K562 (cell line): ENCODE results near the gene ING5. TPM values are rescaled to one million over a fixed set of nuclear protein-coding genes. Genes with fewer than 3 reads are reported as not detected.

ENCODE experiments used
- BRD4 ChIP-seq: fragments of 200-600 bp; sonication (generic); IDR thresholded peaks from 2 replicates; pipeline ENCODE4 v1.6.1; 2017; ENCODE audit warnings: inconsistent platforms
- HDAC6 ChIP-seq: IDR thresholded peaks from 2 replicates; pipeline ENCODE4 v1.6.1; 2012; ENCODE audit warnings: low read depth, mild to moderate bottlenecking, control low read depth, inconsistent platforms, low read length, moderate library complexity
- HMGN3 ChIP-seq: IDR thresholded peaks from 2 replicates; pipeline ENCODE4 v1.6.1; 2011; ENCODE audit warnings: borderline replicate concordance, low read depth, mild to moderate bottlenecking, mixed read lengths, low read length; ENCODE audit not compliant: insufficient read length; ENCODE audit errors: extremely low read depth
- KAT8 ChIP-seq: fragments of 450-650 bp; IDR thresholded peaks from 2 replicates; pipeline ENCODE4 v1.6.1; 2016; ENCODE audit warnings: low read depth, mild to moderate bottlenecking
- KDM2B ChIP-seq: fragments of 250-450 bp; sonication (Bioruptor Pico); IDR thresholded peaks from 2 replicates; pipeline ENCODE4 v1.8.0; 2021; ENCODE audit warnings: mild to moderate bottlenecking, moderate library complexity
- KLF10 ChIP-seq: fragments of 250-450 bp; sonication (Bioruptor Pico); IDR thresholded peaks from 2 replicates; pipeline ENCODE4 v1.6.1; 2021; ENCODE audit warnings: matching md5 sums
- OTX1 ChIP-seq: fragments of 450-650 bp; formaldehyde crosslinking; IDR thresholded peaks from 2 replicates; pipeline ENCODE4 v1.4.0; 2022; ENCODE audit warnings: mild to moderate bottlenecking
- PRMT5 ChIP-seq: sonication (generic); formaldehyde crosslinking; IDR thresholded peaks from 2 replicates; pipeline ENCODE4 v1.5.0; 2020; ENCODE audit warnings: missing genetic modification reagents
- RREB1 ChIP-seq: fragments of 250-450 bp; sonication (Bioruptor Pico); IDR thresholded peaks from 2 replicates; pipeline ENCODE4 v1.4.0; 2020
- U2AF1 ChIP-seq: fragments of 200-400 bp; formaldehyde crosslinking; optimal IDR thresholded peaks from 2 replicates; pipeline ENCODE3; 2017; ENCODE audit warnings: mild to moderate bottlenecking, low read depth, low read length, moderate library complexity
- ZNF143 ChIP-seq: sonication (generic); formaldehyde crosslinking; IDR thresholded peaks from 2 replicates; pipeline ENCODE4 v1.9.0; 2022; ENCODE audit warnings: mild to moderate bottlenecking, missing genetic modification reagents
- ZNF395 ChIP-seq: fragments of 200-800 bp; sonication (Bioruptor generic); IDR thresholded peaks from 2 replicates; pipeline ENCODE4 v1.6.1; 2017; ENCODE audit warnings: missing genetic modification characterization, missing compliant biosample characterization
- ZNF444 ChIP-seq: fragments of 250-450 bp; sonication (Bioruptor Pico); IDR thresholded peaks from 2 replicates; pipeline ENCODE4 v1.4.0; 2020; ENCODE audit warnings: mild to moderate bottlenecking, moderate library complexity
- ZNF740 ChIP-seq, 3 experiments: fragments of 200-800 bp in 1 of 3; sonication (Bioruptor generic) in 1 of 3; sonication (generic) in 1 of 3; formaldehyde crosslinking in 1 of 3; IDR thresholded peaks; 2 replicates each; pipeline versions ENCODE4 v1.6.1 to v1.8.0; 2016 to 2022; ENCODE audit warnings: mild to moderate bottlenecking in 2 of 3, missing compliant biosample characterization in 2 of 3, missing genetic modification characterization in 2 of 3, missing genetic modification reagents in 1 of 3
- ZNF764 ChIP-seq: fragments of 250-450 bp; sonication (Bioruptor Pico); IDR thresholded peaks from 2 replicates; pipeline ENCODE4 v1.4.0; 2020; ENCODE audit warnings: low read depth, mild to moderate bottlenecking, moderate library complexity
- polyA plus RNA-seq, 8 experiments: library from polyadenylated mRNA; depleted of rRNA in 4 of 8; stranded (reverse) in 5 of 8; unstranded in 3 of 8; fragments of >200 nt; fragmentation: Nextera tagmentation in 2 of 8; fragmentation: Illumina TruSeq in 1 of 8; extraction: Ambion mirVana in 2 of 8; extraction: Trizol in 1 of 8; gene quantifications; 2 replicates each; pipeline versions ENCODE4 v1.2.1 to v1.2.3, GENCODE V29; 2011 to 2014; ENCODE audit warnings: inconsistent platforms in 1 of 8, missing spikeins in 1 of 8
- total RNA-seq, 7 experiments: library from RNA; depleted of rRNA in 6 of 7; stranded (reverse); fragments of >200 nt in 6 of 7; fragmentation: Illumina TruSeq in 2 of 7; extraction: Trizol in 2 of 7; gene quantifications; 2 replicates each; pipeline versions ENCODE4 v1.2.1 to v1.2.3, GENCODE V29; 2011 to 2021; ENCODE audit warnings: low replicate concordance in 1 of 7

The ING5 gene
- total and polyA plus RNA-seq, 9 of the 15 experiments (the other 6 are each of a cell fraction or from before 2014, with no cell fraction given): 10.4 to 53.3 (median 27.9) TPM

GRCh38 chr2:241701399-241702154, at the start of gene ING5 (continued):
- TF ChIP-seq ZNF395 (peak; percentile 70; the same call in 1 of the 2 replicates), KAT8 (no peak), PRMT5 (CRISPR knock-in tag) (no peak), KLF10 (CRISPR knock-in tag) (no peak), HMGN3 (peak; percentile 22), BRD4 (no peak), U2AF1 (peak; percentile 67), RREB1 (CRISPR knock-in tag) (no peak), ZNF764 (CRISPR knock-in tag) (no peak), OTX1 (CRISPR knock-in tag) (no peak), ZNF444 (CRISPR knock-in tag) (no peak), ZNF143 (no peak), HDAC6 (no peak), KDM2B (CRISPR knock-in tag) (no peak), ZNF740 (CRISPR knock-in tag; IDR thresholded peaks at IDR 0.05) (no peak), ZNF740 (tag; IDR thresholded peaks at IDR 0.05) (no peak)
